HG03280 (cell line): ENCODE data around the gene HHIP.

Experiments
- ATAC-seq: cut with Tn5 transposase; IDR thresholded peaks from one replicate; pipeline ENCODE4 v1.9.1; 2021; ENCODE audit warnings: mild to moderate bottlenecking, moderate library complexity; ENCODE audit not compliant: unreplicated experiment

The HHIP gene, protein sequence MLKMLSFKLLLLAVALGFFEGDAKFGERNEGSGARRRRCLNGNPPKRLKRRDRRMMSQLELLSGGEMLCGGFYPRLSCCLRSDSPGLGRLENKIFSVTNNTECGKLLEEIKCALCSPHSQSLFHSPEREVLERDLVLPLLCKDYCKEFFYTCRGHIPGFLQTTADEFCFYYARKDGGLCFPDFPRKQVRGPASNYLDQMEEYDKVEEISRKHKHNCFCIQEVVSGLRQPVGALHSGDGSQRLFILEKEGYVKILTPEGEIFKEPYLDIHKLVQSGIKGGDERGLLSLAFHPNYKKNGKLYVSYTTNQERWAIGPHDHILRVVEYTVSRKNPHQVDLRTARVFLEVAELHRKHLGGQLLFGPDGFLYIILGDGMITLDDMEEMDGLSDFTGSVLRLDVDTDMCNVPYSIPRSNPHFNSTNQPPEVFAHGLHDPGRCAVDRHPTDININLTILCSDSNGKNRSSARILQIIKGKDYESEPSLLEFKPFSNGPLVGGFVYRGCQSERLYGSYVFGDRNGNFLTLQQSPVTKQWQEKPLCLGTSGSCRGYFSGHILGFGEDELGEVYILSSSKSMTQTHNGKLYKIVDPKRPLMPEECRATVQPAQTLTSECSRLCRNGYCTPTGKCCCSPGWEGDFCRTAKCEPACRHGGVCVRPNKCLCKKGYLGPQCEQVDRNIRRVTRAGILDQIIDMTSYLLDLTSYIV

DNA sequence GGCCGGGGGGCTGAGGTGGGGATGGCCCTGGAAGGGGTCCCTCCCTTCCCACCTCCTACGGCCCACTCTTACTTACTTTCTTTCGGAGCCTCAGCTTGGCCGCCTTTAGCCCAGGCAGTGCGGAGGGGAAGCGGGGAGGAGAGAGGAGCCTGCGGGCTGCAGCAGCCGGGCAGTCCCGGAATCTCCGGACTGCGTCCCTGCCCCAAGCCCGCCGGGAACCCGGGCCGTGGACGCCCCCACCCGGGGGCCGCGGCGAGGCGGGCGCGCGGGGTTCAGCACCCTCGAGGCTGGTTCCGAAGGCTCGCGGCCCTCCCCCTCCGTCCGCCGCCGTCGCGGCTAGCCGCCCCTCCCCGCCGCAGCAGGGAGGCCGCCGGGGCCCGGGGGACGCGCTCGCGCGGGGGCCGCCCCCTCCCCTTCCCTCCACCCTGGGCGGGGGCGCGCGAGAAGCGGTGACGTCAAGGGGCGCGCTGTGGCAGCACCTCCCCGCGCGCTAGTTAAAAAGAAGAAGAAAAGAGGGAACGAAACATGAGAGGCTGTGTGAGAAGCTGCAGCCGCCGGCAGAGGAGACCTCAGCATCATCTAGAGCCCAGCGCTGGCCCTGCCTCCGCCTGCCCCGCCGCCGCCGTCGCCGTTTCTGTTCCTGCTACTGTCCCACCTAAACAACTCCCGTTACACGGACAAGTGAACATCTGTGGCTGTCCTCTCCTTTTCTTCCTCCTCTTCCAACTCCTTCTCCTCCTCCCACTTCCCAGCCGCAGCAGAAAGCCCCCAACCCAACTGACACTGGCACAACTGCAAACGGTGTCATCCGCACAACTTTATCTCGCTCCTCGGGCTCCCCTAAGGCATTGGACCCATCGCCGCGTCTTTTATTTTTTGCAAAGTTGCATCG, at the start of gene HHIP:
HHIP (plus strand) TSS at position 526 of the 892 bp plus-strand sequence. CDS start 520 bp downstream, outside the sequence.
- no peak for ATAC-seq

DNA sequence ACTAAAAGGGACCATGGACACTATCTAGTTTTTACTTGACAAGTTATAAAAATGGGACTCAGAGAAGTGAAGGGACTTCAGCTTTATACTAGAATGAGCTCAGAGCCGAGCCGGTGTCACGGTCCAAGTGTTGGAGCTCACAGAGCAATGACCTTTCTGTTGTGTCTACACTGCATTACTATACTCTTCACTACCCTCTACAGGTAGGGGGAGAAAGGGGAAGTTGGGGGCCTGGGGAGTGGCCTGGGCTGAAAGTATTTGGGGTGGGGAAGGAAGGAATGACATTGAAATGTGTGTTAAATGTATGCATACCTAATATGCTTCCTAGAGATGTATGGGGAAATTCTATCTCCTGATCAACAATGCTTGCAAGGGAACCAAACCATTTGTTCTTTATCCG, 48.8 kb upstream of the HHIP start:
- ATAC-seq, result no peak

DNA sequence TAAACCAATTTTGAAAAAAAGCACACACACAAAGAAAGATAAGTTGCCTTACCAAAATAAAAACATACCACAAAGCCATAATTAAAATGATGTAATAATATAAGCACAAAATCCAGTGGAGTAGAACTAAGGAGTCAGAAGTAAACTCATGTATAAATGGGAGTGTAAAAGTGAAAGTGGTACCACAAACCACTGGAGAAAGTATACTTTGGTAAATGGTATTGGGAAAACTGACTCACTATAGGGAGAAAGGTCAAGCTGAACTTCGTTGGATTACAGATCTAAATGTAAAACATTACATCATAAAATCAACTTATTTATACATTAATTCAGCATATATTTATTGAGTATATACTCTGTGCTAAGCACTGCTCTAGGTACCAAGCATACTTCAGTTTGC, 46.3 kb upstream of the HHIP start:
- ATAC-seq, result no peak

DNA sequence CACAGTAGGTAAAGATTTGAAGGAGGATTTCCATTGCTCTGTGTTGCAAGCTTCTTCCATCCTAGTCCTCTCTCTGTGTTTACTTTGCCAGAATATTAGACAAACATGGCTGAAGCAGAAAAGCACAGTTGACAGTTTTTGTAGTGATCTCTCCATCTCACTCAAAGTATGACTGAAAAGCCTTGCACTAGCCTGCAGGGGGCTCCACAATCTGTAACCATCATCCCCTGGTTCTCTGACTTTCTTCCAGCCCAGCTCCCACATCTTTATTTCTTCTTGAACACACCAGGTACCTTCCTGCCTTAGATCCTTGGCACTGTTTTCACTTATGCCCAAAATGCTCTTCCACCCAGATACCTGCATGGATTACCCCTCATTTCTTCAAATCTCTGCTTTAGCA, 34.1 kb upstream of the HHIP start:
- peak; percentile 50 for ATAC-seq

DNA sequence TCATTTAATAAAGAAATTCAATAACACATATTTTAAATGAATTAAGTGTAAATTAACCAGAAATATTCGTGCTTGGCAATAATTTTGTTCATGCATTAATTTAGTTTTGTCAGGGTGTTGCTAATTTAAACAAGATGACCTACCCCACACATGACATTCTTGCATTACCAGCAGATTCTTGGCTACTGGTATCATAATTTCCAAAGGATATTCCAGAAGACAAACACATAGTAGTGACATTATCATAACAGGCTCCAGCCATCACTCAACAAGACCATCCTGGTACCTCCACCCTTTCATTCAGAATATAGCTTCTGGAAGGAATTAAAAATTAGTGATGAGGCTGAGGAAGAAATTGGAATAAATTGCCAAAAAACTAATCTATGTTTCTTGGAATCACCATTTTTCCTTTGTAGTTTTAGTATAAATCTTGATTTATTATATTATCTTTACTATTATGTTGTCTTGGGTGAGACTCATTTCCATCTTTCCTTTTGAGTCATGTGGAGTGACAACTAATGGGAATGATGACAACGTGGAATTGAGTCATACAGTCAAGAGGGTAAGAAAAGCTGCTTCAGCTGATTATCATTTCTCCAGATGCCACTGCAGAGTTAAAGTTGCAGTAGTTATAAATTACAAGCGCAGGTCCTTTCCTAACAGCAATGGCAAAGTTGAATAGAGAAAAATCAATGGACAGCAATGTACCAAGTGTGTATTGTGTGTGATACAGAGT, 30.9 kb upstream of the HHIP start:
- ATAC-seq, result no peak

DNA sequence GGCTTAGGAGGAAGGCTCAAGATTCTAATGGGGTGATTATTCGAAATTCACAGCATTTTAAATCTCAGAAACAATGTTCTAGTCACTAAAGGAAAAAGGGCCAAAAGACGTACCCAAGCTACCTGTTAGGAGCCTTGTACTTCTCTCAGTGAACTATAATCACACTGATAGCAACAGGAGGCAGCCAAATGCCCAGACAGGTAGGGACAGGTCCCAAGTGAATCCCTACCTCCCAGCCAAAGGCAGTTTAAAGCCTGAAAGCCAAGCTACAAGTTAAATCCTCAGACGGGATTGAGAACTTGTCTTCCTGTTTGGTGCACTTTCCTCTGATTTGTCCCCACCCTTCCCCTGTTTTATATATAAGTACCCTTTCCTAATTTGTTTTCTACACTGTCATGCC, 24.3 kb upstream of the HHIP start:
- no peak for ATAC-seq

DNA sequence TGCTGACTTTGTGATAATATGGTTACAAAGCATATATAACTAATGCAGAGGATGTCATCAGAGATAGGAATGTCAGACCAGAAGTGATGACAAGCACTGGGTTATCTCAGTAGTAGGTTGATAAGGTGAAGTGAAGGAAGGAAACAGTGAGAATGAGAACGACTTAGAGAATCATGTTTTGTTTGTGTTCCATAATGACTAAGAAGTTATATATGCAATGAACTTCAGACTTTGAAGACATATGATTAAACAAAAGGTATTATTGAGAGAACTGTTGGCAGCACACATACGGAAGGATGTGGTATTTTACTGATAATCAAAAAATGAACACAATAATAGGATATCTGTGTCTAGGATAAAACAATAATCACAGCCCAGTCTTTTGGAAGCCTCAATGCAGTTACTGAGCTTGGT, 18.3 kb upstream of the HHIP start:
- no peak for ATAC-seq

DNA sequence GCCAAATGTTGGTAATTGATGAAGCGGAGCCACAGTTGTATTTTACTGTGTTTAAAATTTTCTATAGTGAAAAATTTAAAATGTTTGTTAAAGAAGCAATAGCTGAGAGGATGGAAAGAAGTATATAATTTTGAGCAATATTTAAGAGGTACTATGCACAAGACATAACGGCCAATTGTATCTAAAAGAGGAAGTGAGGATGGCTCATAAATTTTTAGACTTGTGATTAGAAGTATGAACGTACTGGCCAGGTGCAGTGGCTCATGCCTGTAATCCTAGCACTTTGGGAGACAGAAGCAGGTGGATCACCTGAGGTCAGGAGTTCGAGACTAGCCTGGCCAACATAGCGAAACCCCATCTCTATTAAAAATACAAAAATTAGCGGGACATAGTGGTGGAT, 12.7 kb upstream of the HHIP start:
- ATAC-seq, result no peak

DNA sequence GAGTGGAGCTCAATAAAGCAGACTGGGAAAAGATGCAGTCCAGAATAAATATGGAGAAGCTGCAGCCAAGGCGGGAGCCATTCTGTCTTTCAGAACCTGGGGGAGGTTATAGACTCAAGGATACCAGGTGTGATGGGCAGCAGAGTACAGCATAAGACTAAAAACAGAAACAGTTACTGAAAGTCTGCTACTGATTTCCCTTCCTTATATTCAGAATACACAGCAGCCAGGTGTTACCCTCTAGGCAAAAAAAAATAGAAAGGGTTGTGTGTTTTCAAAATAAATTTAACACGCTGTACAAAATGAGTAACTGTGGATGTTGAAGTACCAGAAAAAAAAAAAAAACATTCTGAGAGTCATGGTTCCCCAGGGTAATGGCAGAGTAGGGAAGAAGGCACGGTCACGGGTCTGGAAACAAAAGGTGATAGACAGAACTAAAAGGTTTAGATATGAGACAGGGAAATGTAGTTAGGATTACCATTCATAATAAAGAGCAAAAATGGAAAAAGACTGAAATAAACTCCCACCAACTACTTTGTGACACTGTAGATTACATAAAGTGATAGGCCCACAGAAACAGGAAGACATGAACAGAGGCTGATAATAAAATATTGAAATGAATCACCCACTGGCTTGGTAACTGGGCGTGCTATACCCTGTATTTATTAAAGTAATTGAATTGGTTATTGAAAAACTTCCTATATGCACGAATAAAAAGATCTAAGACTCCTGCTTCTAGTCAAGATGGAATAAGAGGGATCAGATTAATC, 10.8 kb upstream of the HHIP start:
- ATAC-seq, result peak; percentile 100

DNA sequence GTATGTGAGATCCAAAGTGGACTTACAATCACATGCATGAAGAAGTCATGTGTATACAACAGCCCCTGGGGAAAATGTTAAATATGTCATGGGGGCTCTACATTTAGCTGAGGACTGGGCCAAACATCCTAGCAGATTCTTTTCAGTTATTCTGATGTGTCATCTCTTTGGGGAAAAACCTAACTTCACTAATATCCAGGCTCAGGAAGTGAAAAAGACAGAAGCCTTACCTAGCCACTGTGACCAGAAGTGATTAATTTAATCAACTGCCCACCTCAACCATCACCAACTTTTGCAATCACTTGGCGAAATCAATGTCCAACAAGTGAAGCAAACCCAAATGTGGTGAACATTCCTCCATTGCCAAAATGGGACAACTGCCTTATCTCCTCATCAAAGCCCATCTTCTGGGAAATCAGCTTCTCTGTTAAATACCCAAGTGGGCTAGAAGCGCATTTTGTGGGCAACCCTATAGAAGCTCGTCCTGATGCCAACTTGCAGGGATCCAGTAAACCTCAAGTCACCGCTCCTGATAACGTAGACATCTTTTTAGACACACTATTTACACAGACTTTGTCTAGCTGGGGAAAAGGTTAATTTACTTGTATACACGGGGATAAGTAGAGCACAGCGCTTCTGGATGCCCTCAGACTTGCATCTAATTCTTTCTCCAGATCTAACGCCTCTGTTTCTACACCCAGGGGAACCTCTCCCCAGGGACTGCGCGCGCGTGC, 1.4 kb upstream of the HHIP start:
- ATAC-seq, result no peak

DNA sequence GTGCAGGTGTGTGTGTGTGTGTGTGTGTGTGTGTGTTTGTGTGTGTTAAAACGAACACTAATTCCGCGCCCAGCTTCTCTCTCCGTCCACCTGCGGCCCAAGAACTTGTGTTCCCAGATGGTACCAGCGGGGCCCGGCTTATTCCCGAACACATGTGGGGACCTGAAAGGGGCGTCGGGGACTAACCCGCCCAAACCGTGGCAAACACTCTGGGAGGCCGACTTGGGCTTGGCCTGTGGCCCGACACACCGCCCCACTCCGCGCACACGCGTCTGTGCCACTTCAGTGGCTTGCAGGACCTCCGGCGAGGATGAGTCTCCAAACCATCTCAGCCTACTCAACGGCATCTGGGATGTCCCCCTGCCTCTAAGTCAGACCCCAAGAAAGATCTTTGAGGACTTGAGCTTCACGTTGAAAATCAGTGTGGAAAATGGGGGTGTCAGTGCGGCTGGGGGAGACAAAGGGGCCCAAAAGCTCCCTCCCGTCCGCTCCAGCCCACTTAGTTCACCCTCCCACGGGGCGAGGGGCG, 790 bp upstream of the HHIP start:
- ATAC-seq, result no peak

DNA sequence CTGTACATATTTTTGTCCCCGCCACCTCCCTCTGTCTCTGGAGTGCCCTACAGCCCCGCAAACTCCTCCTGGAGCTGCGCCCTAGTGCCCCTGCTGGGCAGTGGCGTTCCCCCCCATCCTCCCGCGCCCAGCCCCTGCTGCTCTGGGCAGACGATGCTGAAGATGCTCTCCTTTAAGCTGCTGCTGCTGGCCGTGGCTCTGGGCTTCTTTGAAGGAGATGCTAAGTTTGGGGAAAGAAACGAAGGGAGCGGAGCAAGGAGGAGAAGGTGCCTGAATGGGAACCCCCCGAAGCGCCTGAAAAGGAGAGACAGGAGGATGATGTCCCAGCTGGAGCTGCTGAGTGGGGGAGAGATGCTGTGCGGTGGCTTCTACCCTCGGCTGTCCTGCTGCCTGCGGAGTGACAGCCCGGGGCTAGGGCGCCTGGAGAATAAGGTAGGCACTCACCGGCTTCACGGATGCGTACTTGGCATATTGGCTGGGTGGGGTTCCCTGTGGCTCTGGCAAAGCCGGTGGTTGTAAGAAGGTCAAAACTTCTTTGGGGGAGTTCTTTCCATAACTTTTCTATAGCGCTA, 653 bp downstream of the HHIP start:
- peak; percentile 30 for ATAC-seq

DNA sequence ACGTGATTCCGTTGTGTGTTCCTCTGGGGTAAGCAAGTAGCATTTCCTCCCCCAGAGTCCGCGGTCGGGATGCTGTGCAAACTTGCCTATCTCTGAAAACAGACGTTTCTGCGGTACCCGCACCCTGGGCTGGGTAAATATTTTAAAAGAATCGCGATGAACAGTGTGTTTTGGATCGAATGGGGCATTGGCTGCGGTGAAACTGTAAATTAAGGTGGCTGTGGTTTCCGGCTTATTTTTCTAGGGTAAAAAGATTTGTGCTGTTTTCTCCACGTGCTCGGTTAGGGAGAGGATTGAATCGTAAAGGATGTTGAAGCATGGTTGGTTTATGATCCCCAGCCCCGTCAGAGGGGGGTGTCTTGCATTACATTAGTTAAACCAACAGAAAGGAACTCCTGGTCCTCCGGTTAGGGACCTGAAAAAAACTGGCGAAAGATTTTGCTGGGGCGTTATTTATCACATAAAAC, 1.2 kb downstream of the HHIP start:
- peak; percentile 13 for ATAC-seq

DNA sequence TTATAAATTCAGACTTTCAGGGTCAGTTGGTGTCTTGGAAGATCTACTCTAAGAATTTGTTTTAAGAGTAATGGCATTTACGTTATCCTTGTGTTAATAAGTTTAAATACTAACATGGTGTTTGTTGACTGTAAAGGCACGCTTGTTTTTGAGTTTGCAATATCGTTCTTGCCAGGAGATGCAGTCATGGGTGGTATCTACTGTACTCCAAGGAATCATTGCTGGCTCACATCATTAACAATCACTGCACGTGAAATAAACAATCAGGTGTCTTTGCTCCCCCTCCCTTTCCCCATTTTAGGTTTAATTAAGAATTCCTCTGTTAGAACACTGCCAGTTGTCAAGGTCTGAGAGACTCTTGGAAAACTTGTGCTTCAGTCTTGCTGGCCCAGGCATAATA, 1.6 kb downstream of the HHIP start:
- ATAC-seq, result no peak

DNA sequence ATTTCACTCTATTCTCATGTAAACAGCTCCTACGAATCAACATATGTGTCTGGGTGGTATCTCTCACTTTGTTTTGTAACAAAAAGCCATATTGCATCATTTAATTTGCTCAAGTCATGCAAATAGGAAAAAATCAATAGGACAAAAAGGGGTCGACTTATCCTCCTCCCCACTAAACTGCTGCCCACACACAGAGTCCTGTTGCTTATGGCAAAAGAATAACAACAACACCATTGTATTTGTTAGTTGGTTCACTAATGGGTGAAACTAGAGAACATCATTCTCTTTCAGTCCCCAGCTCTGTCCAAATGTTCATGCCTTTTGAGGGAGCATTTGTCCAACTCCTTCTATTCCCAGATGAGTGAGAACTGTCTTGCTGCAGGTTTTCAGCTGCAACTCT, 2.1 kb downstream of the HHIP start:
- no peak for ATAC-seq

DNA sequence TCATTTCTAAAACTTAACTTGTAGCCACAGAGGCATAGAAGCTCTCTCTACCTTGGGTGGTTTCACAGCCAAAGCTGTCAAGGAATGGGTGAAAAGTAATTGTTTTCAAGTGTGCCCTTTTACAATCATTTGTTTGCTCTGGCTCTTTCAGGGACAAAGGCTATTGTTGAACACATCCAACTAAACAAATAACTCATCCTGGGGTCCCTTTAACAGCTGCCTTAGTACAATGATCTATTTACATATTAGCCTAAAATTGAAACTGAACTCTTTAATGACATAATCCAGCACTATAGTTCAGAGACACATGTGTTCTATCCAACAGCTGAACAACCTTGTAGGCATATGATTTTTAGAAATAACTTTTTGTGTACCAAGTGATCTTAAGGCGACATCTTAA, 3.7 kb downstream of the HHIP start:
- no peak for ATAC-seq

DNA sequence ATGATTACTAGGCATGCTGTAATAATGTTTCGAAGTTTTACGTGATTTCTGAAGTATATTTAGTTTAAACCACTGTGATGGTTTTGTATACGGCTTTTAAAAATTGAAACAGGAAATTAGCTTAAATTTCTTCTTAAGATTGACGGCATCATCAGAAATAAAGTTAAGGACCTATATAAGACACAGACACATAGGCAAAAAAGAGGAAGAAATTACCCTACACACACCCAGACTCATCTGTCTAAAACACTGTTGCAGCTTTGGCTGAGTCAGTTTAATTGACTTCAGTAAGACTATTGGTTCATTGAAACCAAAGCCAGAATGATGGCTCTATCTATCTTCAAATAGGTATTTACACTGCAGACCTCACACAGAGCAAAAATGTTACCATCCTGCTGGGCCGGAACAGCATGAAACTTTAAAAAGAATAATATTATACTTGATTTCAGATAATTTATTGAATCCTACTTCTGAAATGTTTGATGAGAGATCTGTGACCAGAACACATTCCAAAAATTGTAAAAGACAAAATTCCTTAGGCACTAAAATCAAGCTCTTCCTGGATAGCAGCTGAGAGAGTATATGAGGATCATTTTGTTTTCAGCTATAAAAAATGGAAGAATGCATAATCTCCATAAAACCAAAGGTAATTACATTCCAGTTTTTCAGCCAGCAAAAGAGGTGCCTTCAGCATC, 4.5 kb downstream of the HHIP start:
- no peak for ATAC-seq
